Measurements from ENCODE around the gene F13A1.

- TF ChIP-seq POLR2AphosphoS5 (IDR thresholded peaks at IDR 0.05; ENCODE audit: low read depth, low read length) (no peak), POLR2A (IDR thresholded peaks at IDR 0.05; ENCODE audit: low read depth, low read length) (no peak), TAF1 (IDR thresholded peaks at IDR 0.05; ENCODE audit: low read depth, low read length) (no peak), SPI1 (IDR thresholded peaks at IDR 0.05; ENCODE audit: low read depth, low read length) (no peak), POU2F2 (IDR thresholded peaks at IDR 0.05; ENCODE audit: low read depth, low read length) (no peak)
Measured at GRCh38 chr6:6319952-6320811, at the start of gene F13A1.
